ENCODE measurements around the gene SP8. TPM values are rescaled to one million over a fixed set of nuclear protein-coding genes. Genes with fewer than 3 reads are reported as not detected.

SP8 gene
- total RNA-seq, 1 donor from 2014 or later, result 19.8 TPM

GRCh38 chr7:20799566-20800366, 13.1 kb upstream of the SP8 start:
- no peak for TF ChIP-seq EZH2phosphoT487 (IDR thresholded peaks at IDR 0.05)
- no peak for TF ChIP-seq EZH2 (IDR thresholded peaks at IDR 0.05)
- Histone ChIP-seq H3K4me1 (peaks cover 45% of the 10 kb centered on the region), H3K4me2 (peak overlapping the region; percentile 84), H3K9ac (no peak overlapping the region), H3K36me3 (no peaks in the 10 kb centered on the region), H2AFZ (replicated peaks) (no peak overlapping the region), H3K27ac (no peak overlapping the region), H3K9me3 (ENCODE audit: low read depth) (no peaks in the 10 kb centered on the region), H4K20me1 (ENCODE audit: low read depth) (no peaks in the 10 kb centered on the region), H3K4me3 (peak overlapping the region; percentile 89), H3F3A (ENCODE audit: low read depth) (peaks cover 45% of the 10 kb centered on the region), H3K27me3 (peaks cover 26% of the 10 kb centered on the region), H3K79me2 (ENCODE audit: low read depth) (peaks cover 20% of the 10 kb centered on the region)
- Mint-ChIP-seq H3K36me3 (no peaks in the 10 kb centered on the region), H3K4me1 (peaks cover 38% of the 10 kb centered on the region), H3K27ac (no peak overlapping the region), H3K4me3 (peak overlapping the region; percentile 36), H3K27me3 (ENCODE audit: insufficient read depth, low read depth) (peaks cover 28% of the 10 kb centered on the region), H3K9me3 (no peaks in the 10 kb centered on the region)
- DNase-seq (ENCODE audit: low spot score), result peak; percentile 50

GRCh38 chr7:20798694-20799121, 12.0 kb upstream of the SP8 start:
- H3K36me3 ChIP-seq, result no peaks in the 10 kb centered on the region
- H3K9ac ChIP-seq, result no peak overlapping the region
- H4K20me1 ChIP-seq (ENCODE audit: low read depth), result no peaks in the 10 kb centered on the region
- no peak for TF ChIP-seq EZH2 (IDR thresholded peaks at IDR 0.05)
- TF ChIP-seq EZH2phosphoT487 (IDR thresholded peaks at IDR 0.05), result no peak
- H3K27me3 Mint-ChIP-seq (ENCODE audit: insufficient read depth, low read depth), result peaks cover 32% of the 10 kb centered on the region
- H3K27me3 ChIP-seq, result peaks cover 35% of the 10 kb centered on the region
- H2AFZ ChIP-seq (replicated peaks), result peak overlapping the region; percentile 74
- peak overlapping the region; percentile 28 for H3K27ac Mint-ChIP-seq
- peak overlapping the region; percentile 84 for H3K4me2 ChIP-seq
- peaks cover 50% of the 10 kb centered on the region for H3K4me1 ChIP-seq
- peak overlapping the region; percentile 89 for H3K4me3 ChIP-seq
- peak; percentile 74 for DNase-seq (ENCODE audit: low spot score)
- no peaks in the 10 kb centered on the region for H3K36me3 Mint-ChIP-seq
- peaks cover 55% of the 10 kb centered on the region for H3F3A ChIP-seq (ENCODE audit: low read depth)
- H3K4me1 Mint-ChIP-seq, result peaks cover 45% of the 10 kb centered on the region
- peak overlapping the region; percentile 87 for H3K4me3 Mint-ChIP-seq
- H3K9me3 ChIP-seq (ENCODE audit: low read depth), result no peaks in the 10 kb centered on the region
- H3K27ac ChIP-seq, result no peak overlapping the region
- H3K9me3 Mint-ChIP-seq, result no peaks in the 10 kb centered on the region
- H3K79me2 ChIP-seq (ENCODE audit: low read depth), result peaks cover 20% of the 10 kb centered on the region

- peaks cover 36% of the 10 kb centered on the region for H3K27me3 Mint-ChIP-seq (ENCODE audit: insufficient read depth, low read depth)
- Histone ChIP-seq H3K4me3 (peak overlapping the region; percentile 89), H3K79me2 (ENCODE audit: low read depth) (peaks cover 20% of the 10 kb centered on the region), H3K9ac (no peak overlapping the region), H2AFZ (replicated peaks) (peak overlapping the region; percentile 74), H3K36me3 (no peaks in the 10 kb centered on the region), H3K4me2 (peak overlapping the region; percentile 84), H3K4me1 (peaks cover 50% of the 10 kb centered on the region), H3K9me3 (ENCODE audit: low read depth) (no peaks in the 10 kb centered on the region), H3F3A (ENCODE audit: low read depth) (peaks cover 60% of the 10 kb centered on the region), H3K27me3 (peaks cover 35% of the 10 kb centered on the region), H4K20me1 (ENCODE audit: low read depth) (no peaks in the 10 kb centered on the region), H3K27ac (peak overlapping the region; percentile 70)
- H3K4me3 Mint-ChIP-seq, result peak overlapping the region; percentile 87
- peaks cover 50% of the 10 kb centered on the region for H3K4me1 Mint-ChIP-seq
- TF ChIP-seq EZH2 (IDR thresholded peaks at IDR 0.05), result no peak
- no peak for TF ChIP-seq EZH2phosphoT487 (IDR thresholded peaks at IDR 0.05)
- TF ChIP-seq CTCF (IDR thresholded peaks at IDR 0.05), result no peak
- DNase-seq (ENCODE audit: low spot score), result peak; percentile 89
- H3K36me3 Mint-ChIP-seq, result no peaks in the 10 kb centered on the region
- no peak overlapping the region for H3K27ac Mint-ChIP-seq
- no peaks in the 10 kb centered on the region for H3K9me3 Mint-ChIP-seq
Measured at GRCh38 chr7:20798081-20798693, 11.5 kb upstream of the SP8 start.

- H4K20me1 ChIP-seq (ENCODE audit: low read depth), result no peaks in the 10 kb centered on the region
- H3K9me3 ChIP-seq (ENCODE audit: low read depth), result no peaks in the 10 kb centered on the region
- H3K4me1 ChIP-seq, result peaks cover 56% of the 10 kb centered on the region
- peak; percentile 41 for TF ChIP-seq EZH2phosphoT487 (IDR thresholded peaks at IDR 0.05)
- no peak for TF ChIP-seq EZH2 (IDR thresholded peaks at IDR 0.05)
- TF ChIP-seq CTCF (IDR thresholded peaks at IDR 0.05), result no peak
- Mint-ChIP-seq H3K27ac (peak overlapping the region; percentile 92), H3K9me3 (no peaks in the 10 kb centered on the region), H3K4me1 (peaks cover 54% of the 10 kb centered on the region), H3K36me3 (no peaks in the 10 kb centered on the region), H3K27me3 (ENCODE audit: insufficient read depth, low read depth) (peaks cover 37% of the 10 kb centered on the region), H3K4me3 (peak overlapping the region; percentile 95)
- DNase-seq (ENCODE audit: low spot score), result no peak
- no peak overlapping the region for H3K27ac ChIP-seq
- H3K36me3 ChIP-seq, result no peaks in the 10 kb centered on the region
- peaks cover 40% of the 10 kb centered on the region for H3K27me3 ChIP-seq
- no peak overlapping the region for H2AFZ ChIP-seq (replicated peaks)
- peaks cover 67% of the 10 kb centered on the region for H3F3A ChIP-seq (ENCODE audit: low read depth)
- peak overlapping the region; percentile 15 for H3K9ac ChIP-seq
- H3K4me3 ChIP-seq, result peak overlapping the region; percentile 89
- peaks cover 20% of the 10 kb centered on the region for H3K79me2 ChIP-seq (ENCODE audit: low read depth)
- H3K4me2 ChIP-seq, result peak overlapping the region; percentile 84
Measured at GRCh38 chr7:20797462-20798080, 10.9 kb upstream of the SP8 start.

Data from neural progenitor cell (in vitro differentiated cells).